ENCODE measurements around the gene CLEC2A.
"Not testable (repeated sequence)": the region's sequence is repeated elsewhere in the genome, so short reads cannot be mapped to it uniquely, and the experiment has no call there.

CLEC2A gene

DNA sequence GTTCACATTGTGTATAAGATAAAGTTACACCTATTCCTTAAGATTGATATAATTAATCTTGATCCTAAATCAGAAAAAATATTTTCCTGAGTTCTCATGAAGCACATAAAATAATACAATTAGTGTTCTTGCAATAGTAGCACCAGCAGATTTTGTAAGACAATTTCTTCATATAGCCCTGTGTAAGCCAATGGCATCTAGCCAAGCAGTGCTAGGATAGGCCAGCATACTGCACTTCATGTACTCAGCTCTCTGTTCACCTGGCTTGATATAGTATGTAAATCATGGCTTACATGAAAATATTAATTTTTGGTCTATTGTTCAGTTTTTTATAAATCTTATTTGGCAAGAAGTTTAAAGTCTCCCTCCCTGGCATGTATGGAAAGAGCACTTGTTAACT lies 49.0 kb downstream of the CLEC2A start:
- no peak for DNase-seq (ENCODE audit: extremely low read depth in 1 of 2, low read depth in 1 of 2)

DNA sequence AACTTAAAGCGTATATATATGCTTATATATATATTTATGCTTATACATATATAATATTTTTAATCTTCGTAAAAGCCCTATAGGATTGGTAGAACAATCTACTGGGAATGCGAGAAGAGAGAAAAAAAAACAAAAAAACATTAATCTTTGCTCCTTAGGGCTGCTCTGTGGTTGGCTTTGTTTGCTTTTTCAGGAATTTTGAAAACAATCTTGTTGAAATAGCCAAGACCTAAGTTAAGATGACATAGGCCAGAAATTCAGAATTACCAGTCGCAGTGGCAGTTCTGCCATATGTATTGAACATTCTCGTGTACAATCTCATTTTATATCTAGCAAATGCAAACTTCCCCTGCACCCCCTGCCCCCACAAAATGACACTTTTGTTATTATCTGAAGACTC lies 50.2 kb downstream of the CLEC2A start:
- no peak for DNase-seq (ENCODE audit: extremely low read depth in 1 of 2, low read depth in 1 of 2)

DNA sequence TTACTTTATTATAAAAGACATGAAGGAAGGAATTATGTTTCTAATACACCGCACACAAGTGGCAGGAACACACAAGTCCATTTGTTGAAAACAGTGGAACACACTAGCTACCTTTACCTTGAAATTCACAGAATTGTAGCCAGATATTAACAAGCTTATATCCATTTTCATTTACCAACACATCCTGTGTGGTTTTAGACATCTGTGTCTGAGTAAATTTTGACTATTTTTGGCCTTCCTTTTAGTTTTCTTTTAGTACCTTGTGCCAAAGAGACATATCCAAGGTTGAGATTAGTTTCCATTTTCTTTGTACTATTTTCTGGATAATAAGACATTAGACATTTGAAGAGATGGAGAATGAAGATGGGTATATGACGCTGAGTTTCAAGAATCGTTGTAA lies 50.9 kb downstream of the CLEC2A start, which contains the start of gene KLRF2:
Gene KLRF2 (plus strand): TSS at position 244 of the 400 bp plus-strand sequence. CDS start 107 bp downstream, at position 351.
- no peak for DNase-seq (ENCODE audit: extremely low read depth in 1 of 2, low read depth in 1 of 2)

DNA sequence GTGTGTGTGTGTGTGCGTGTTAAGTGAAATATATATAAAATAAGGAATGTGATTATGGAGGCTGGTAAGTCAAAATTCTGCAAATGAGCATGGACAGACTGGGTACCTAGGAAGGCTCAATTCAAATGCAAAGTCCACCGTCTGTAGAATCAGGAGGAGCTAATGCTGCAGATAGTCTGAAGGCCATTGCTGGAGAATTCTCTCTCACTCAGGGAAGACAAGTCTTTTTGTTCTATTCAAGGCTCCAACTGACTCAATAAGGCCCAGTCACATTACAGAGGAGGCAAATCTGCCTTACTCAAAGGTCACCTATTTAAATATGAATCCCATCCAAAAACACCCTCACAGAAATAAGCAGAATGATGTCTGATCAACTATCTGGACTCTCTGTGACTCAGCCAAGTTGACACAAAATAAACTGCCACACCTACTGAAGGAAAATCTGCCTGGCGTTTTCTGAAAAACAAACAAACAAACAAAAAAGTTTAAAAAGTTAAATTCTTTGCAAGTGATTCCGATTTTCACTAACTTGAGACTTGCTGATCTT lies 51.6 kb downstream of the CLEC2A start:
- DNase-seq (ENCODE audit: extremely low read depth in 1 of 2, low read depth in 1 of 2): no peak

DNA sequence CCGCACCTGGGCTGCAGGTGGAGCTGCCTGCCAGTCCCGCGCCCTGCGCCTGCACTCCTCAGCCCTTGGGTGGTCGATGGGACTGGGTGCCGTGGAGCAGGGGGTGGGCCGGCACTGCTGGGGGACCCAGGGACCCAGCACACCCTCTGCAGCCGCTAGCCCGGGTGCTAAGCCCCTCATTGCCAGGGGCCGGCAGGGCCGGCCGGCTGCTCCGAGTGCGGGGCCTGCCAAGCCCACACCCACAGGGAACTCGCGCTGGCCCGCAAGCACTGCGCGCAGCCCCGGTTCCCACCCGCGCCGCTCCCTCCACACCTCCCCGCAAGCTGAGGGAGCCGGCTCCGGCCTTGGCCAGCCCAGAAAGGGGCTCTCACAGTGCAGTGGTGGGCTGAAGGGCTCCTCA lies 56.0 kb downstream of the CLEC2A start:
- DNase-seq (ENCODE audit: extremely low read depth in 1 of 2, low read depth in 1 of 2): not testable (repeated sequence)

DNA sequence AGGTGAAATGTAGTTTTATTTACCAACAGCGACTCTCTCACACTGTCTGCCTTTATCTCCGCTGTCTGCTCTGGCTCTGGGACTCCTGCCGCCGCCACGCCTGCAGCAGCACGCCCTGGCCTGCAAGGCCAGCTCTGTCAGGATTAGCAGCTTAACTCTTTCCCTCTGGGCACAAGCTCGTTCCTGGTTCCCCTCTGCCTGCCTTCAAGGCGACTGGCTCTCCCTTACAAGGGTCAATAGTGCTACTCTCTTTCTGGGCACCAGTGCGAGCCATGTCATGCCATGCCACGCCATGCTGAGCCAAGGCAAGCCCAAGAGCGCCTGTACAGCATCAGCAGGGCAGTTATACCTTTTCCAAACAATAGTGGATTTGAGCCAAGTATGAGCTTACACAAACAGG lies 59.4 kb downstream of the CLEC2A start:
- no peak for DNase-seq (ENCODE audit: extremely low read depth in 1 of 2, low read depth in 1 of 2)

DNA sequence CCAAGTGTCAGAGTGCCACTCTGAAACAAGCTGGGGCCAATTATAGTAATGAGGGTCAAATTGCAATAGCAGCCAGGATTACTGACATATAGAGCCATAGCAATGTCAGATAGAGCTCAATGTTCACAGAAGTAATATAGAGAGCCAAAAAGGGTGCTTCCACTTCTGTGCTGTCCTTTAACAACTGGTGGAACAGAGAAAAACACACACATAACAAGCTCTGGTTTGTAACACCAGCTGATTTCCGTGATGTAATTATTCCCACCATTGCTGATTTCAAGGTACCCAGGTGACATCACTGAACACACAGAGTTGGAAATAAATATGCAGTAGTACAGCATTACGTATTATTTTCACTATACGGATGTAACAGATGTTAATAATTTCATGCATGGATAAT lies 60.0 kb downstream of the CLEC2A start:
- DNase-seq (ENCODE audit: extremely low read depth in 1 of 2, low read depth in 1 of 2): no peak

DNA sequence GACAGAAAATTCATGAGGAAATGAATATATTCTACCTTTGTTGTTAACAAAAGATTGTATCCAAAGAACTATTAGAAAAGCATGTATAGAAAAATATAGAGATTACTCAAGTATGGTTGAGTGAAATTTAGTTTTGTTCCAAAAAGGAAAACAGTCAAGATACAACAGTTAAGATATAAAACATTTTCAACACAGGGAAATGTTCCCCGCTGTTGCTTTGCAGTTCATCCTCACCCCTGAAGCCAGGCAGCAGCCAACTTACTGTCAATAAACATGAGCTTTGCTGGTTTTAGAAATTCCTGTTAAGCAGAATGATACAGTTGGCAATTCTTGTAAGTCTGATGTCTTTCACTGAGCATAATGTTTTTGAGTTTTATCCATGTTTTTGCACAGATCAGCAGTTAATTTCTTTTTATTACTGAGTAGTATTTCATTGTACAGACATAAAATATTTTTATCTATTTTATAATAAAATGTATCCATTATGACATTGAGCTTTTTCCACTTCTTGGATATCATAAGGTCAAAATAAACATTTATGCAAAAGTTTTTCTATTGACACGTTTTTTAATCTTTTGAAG lies 61.8 kb downstream of the CLEC2A start:
- DNase-seq (ENCODE audit: extremely low read depth in 1 of 2, low read depth in 1 of 2): no peak

DNA sequence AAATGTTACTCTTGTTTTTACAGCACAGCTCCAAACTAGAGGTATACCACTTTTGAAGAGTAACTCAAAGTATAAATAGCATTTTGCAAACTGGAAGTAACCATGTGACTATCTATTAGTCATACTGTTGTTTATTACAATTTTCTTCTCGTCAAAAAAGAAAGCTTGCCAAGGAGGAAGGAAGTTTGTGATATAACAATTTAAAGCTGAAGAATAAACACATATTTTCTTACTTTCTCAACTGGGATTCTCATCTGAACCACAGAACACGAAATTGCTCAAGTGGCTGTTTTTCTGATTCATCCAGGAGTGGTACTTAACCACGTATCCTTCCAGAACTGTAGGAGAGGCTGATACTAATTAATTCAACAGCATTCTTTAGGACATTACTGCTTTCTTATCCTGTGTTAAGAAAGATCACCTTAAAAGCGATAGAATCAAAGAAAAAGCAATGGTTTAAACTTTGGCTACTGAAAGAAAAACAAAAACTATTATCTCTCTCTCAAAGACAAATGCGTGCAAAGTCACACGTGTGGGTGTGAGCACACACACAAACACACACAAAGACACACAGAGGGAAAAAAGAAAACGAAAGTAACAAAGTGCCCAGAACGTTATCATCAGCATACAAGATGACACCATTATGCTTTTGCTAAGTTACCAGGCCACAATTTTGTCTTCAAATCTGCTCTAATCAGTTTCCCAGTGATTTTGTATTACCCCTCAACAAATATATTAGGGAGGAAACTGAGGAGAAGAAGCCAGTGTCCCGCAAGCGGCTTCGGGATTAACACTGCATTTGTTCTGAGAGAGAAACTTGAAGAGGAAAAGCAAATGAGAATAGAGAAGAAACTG lies 62.6 kb downstream of the CLEC2A start, which contains the start of gene CLEC2B:
Gene CLEC2B (minus strand): TSS at position 48 of the 855 bp plus-strand sequence.
- no peak for DNase-seq (ENCODE audit: extremely low read depth in 1 of 2, low read depth in 1 of 2)

DNA sequence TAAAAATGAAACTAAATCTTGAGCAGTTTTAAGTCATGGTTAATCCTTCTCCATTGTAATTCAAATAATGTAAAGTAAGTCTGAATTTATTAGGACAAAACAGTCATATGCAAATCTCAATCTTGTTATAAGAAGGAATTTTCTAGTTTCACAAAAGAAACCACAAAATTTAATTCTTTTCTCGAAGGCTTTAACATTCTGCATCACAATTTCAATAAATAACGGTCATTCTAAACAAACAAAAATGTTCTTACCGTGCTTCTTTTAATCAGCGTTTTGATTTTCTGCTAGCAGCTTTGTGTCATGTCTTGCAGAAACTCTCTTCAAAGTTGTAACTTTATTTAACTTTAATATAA lies 63.2 kb downstream of the CLEC2A start:
- DNase-seq (ENCODE audit: extremely low read depth in 1 of 2, low read depth in 1 of 2): no peak

DNA sequence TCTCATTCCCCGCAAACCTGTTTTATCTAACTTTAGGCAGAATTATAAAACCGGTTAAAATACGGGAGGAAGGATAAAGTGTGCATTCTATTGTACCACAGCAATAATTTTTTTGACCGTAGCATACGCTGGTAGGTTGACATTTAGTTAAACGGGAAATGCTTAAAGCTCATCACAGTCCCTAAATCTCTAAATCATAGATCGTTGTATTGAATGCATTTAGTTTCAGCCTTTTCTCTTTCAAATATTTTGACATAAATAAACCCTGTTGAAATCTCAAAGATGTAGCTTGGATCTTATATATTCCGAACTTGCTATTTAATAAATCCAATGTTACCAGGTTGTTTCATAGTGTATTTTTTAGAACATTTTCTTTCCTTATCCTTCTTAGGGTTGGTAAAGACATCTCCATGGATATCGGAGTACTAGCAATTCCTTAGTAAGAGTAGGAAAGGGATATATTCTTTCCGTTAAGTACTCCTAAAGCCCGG lies 63.8 kb downstream of the CLEC2A start:
- no peak for DNase-seq (ENCODE audit: extremely low read depth in 1 of 2, low read depth in 1 of 2)

DNA sequence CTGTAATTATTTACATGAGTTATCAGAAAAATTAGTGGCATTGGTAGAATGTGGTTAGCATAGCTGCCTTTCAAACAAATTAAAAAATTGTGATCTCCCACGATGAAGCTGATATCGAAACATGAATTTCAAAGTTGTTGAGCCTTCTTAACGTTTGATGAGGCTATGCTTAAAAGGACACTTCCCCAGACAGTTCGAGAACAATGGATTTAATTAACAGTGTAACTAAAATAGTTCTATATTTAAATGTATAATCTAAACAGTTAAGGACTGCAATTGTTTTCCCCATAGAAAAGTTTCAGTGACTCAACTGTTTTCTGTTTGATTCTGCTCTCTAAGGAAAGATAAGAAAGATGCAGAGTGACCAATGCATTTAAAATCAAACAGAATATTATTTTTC lies 64.6 kb downstream of the CLEC2A start:
- no peak for DNase-seq (ENCODE audit: extremely low read depth in 1 of 2, low read depth in 1 of 2)

DNA sequence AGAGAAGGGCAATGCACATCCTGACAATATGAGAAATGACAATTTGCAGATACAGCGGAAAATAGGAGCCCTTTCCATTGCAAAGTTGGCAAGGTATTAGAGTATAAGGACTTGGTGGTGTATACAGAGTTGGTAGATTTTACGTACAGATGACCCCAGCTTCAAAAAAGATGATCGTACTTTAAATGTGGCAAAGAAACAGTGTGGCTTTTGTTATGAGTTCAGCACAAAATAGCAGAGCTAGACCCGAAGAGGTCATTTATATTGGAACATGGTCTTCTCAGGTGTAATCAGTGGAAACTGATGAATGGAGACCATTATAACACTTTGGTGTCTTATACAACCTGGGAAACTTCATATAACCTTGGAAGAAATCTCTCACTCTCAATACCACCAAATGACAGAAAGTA lies 65.3 kb downstream of the CLEC2A start:
- DNase-seq (ENCODE audit: extremely low read depth in 1 of 2, low read depth in 1 of 2): no peak

DNA sequence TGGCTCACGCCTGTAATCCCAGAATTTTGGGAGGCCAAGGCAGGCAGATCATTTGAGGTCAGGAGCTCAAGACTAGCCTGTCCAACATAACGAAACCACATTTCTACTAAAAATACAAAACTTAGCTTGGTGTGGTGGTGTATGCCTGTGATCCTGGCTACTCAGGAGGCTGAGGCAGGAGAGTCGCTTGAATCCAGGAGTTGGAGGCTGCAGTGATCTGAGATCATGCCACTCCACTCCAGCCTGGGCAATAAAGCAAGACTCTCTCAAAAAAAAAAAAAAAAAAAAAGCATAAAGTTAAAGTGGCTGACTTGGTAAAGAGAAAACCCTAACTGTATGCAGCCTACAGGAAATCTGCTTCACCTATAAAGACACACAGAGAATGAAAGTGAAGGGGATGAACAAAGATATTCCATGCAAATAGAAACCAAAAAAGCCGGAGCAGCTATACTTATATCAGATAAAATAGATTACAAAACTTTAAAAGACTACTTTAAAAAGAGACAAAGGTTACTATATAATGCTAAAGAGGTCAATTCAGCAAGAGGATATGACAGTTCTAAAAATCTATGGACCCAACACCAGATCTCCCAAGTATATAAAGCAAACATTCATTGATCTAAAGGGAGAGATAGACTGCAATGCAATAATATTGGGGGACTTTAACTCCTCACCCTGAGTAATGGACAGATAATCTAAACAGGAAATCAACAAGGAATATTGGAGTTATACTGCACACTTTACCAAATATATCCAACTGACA lies 67.1 kb downstream of the CLEC2A start:
- no peak for DNase-seq (ENCODE audit: extremely low read depth in 1 of 2, low read depth in 1 of 2)

Measured in activated CD8-positive, alpha-beta memory T cell treated with anti-CD3 and anti-CD28 coated beads for 1 hour (primary cell).